ENCODE data around the gene SNX10.

SNX10 gene

DNA sequence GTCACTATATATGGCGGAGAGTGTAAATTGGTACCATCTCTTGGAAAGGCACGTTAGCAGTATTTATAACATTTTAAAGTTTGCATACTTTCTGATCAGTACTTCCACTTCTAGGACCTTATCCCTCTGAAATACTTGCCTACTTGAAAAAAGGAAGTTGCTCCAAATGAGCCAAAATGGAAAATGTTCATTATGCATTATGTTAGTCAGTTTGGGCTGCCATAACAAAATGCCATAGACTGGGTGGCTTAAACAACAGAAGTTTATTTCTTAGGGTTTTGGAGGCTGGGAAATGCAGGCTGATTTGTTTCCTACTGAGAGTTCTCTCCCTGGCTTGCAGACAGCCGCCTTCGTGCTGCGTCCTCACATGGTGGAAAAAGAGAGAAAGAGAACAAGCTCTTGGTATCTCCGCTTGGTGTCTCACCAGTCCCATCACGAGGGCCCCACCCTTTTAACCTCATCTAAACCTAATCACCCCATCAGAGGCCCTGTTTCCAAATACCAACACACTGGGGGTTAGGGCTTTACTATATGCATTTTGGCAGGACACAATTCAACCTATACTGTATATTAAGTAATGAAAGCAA lies 6.9 kb downstream of the SNX10 start:
- no peak for DNase-seq

DNA sequence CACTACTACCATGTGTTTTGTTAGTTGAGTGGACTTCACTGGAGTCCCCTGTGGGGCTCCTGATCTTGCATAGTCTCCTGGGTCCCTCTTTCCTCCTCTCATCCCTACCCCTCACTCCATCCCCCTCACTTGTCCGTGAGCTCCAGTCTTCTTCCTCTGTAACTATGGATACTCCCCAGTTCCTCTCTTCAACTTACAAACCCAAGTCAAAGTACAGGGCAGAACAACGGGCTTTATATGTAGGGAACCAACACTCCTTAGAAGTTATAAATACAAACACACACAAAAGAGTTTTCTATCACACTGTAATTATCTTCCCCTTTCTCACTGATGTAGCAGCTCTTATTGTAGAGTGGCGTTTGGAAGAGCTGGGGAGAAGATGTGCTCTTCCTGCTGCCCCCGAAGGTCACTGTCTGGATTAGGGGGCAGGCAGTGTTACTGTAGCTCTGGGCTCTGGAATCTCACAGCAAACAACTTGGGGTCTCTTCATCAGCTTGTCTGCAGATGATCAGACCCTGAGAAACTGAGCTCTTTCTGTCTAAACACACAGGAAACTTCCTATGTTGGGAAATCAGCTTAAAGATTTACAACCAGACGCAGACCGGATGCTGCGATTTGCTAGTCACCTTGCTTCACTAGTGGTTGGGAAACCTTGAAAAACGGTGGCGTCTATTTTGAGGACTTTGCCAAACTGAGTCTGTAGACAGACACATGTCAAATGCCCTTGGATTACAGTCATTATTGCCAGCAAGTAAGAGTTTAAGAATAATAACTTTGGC lies 13.6 kb downstream of the SNX10 start:
- no peak for DNase-seq

DNA sequence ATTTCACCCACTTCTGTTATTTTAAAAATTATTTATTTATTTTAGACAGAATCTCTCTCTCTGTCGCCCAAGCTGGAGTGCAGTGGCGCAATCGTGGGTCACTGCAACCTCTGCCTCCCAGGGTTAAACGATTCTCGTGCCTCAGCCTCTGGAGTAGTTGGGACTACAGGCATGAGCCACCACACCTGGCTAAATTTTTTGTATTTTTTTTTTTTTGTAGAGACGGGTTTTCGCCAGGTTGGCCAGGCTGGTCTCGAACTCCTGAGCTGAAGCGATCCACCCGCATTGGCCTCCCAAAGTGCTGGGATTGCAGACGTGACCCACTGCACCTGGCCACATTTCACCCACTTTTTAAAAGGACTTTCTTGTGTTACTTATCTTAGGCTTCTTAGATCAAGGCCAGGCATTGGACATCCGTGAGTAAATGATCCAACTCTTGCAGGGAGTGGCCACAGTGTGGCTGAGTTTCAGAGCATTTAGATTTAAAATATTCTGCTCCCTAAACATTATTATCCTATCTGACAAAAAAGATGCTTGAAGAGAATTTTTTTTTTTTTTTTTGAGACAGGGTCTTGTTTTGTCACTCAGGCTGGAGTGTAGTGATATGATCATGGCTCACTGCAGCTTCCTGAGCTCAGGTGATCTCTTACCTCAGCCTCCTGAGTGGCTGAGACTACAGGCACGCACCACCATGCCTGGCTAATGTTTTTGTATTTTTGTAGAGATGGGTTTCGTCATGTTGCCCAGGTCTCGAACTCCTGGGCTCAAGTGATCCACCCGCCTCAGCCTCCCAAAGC lies 14.4 kb downstream of the SNX10 start:
- no peak for DNase-seq

DNA sequence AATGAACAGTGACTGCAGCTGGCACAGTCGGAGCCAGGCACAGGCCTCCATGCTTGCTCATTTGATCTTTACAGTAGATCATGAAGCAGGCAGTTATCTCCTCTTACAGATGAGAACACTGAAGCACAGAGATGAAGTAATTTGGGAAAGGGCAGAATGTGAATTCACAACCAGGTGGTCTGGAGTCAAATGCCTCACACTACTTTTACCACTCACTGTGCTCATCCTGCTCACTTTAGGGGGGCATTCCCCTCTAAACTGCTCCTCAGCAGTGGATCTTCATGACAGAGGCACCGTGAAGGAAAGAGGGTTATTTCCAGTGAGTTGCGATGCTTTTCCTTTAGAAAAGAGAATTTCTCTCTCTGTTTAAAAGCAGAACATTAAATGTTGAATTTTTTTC lies 15.1 kb downstream of the SNX10 start:
- DNase-seq = no peak

DNA sequence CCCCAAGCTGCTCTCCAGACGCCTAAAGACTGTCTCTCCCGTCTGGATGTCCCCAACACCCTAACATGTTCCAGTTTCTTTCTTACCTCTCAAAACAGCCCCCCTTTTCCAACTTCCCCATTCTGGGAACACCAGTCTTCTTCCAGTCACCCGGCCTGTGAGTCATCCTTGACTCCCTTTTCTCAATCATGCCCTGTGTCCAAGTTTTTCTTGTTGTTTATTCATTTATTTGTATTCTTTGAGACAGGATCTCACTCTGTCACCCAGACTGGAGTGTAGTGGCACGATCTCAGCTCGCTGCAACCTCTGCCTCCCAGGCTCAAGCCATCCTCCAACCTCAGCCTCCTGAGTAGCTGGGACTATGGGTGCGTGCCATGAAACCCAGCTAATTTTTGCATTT lies 15.6 kb downstream of the SNX10 start:
- DNase-seq = no peak

DNA sequence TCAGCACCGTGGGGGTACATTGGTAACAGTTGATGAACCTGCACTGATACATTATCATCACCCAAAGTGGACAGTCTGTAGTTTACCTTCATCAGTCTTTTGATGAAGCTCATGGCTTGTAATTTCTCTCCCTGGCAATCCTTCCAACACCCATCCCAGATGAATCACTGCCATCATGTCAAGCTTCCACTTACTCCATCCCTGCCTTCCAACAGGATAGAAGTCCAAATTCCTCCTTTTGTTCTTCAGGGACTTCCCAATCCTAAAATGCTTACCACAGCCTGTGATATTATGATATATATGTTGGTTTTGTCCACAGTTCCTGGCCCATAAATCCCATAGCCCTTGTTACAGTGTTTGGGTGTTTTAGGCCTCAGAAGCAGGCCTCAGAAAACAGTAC lies 16.1 kb downstream of the SNX10 start:
- DNase-seq = no peak

DNA sequence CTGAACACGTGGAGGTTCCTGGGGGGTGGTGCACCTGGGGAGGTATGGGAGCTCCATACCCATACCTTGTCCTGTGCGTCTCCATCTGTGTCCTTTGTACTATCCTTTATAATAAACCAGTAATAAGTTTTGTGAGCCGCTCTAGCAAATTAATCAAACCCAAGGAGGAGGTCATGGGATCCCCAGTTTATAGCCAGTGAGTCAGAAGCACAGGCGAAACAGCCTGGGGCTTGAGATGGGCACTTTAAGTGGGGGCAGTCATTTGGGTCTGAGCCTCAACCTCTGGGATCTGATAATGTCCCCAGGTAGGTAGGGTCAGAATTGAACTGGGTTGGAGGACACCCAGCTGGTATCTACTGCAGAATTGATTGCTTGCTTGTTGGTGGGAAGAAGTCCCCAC lies 16.9 kb downstream of the SNX10 start:
- DNase-seq = no peak

DNA sequence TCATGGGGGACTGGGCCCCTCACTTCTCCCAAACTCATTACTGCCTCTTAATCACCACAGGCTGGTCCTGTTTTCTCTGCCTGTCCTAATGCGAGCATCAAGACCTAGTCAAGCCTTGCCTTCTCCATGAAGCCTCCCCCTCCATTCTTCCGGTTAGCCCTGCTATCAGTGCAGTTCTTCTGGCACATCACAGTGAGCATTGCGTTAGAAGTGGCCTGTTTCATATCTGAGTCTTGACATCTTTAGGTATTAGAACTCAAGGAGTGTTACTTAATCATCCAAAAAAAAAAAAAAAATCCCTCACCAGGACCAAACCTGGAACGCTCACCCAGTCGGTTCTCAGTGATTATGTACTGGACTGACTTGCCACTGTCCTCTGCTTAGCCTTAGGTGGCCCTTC lies 17.4 kb downstream of the SNX10 start:
- no peak for DNase-seq

DNA sequence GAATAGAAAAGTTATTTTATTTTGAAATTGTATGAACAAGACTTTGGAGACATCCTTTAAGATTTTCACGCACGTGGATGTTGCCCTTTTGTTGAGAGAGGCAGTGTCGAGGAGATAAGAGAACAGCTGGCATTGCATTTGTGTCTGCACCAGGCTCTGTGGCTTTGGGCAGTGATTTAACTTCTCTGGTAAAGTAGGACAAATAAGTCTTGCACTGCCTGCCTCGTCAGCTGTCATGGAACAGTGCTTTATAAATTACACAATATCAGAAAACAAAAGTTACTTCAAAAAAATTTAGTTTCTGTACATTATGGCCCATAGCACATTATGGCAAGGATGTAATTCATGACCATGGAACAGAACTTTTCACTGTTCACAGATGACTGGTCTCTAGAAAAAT lies 20.1 kb downstream of the SNX10 start:
- DNase-seq = no peak

DNA sequence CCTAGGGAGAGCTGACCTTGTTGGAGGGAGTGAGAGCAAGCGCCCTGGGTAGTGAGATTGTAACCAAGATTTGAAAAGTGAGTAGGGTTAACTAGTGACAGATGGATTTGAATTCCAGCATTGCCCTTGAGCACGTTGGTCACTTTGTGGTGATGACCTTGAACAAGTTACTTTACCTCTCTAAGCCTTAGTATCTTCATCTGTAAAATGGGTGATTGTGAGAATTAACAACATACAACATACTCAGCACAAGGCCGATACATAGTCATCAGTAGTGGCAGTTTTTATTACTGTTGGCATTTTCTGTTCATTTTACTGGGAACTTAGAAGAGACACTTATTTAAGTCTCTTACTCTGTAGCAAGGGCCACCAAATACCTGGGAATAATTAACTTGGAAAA lies 25.5 kb downstream of the SNX10 start:
- no peak for DNase-seq

DNA sequence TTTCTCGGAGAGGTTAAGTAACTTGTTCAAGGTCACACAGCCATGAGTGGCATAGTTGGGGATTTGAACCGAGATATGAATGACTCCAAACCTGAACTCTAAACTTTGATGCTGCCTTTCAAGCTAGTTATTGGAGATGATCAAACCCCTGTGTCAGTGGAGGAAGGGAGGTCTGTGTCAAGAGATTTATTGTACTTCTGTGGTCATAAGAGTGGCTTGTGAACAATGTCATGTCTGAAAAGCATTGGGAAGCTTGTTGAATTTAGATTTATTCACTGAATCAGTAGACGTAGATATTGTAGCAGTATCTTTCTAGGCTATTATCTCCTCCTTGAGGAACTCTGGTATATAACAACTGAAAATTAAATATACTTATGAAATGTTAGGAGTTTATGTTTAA lies 27.3 kb downstream of the SNX10 start:
- no peak for DNase-seq

DNA sequence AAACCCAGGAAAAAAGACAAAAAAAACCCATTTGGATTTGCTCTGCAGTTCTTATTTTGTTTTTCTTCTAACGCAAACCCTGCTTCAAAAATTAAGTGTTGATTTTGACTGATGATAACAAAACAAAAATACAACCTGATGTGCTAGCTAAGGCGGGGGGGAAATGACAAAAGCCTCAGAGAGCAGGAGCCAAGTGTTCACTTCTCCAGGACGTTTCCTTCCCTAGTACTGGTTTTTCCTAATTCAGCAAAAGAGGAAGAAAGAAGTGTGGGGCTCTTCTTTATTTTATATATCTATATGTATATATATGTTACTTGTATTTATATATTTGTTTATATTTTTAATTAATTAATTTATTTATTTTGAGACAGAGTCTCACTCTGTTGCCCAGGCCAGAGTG lies 28.0 kb downstream of the SNX10 start:
- no peak for DNase-seq

DNA sequence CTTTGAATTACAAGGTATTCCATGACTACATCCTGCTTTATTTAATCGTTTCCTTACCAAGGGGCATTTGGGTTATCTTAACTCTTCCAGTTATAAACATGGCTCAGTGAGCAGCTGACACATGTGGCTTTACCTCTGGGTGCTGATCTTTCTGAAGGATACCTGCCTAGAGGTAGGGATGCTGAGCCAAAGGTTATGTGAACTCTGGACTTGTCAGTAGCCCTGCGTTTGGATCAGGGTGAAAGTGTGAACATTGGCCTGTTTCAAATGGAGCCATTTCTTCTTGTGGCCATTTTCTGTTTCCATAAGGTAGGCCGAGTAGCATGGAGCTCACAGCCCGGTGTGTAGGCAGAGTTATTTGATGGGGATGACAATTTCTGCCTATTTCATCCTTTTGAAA lies 29.2 kb downstream of the SNX10 start:
- DNase-seq = no peak

DNA sequence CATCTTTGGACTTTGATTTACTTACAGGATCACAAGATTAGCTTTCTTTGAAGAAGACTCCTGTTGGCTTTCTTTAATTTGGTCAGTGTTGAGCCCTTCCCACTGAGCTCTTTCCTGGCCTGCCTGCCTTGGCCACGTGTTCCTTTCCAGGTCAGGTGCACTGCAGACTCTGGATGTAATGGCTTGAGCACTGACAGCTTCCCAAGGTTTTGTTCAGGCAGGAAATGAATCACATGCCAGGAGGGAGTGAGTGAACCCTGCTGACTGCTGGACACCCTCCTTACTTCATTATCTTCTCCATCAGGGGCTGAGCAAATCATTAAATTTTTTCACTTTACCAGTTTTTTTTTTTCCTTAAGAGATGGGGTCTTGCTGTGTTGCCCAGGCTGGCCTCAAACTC lies 29.8 kb downstream of the SNX10 start:
- no peak for DNase-seq

DNA sequence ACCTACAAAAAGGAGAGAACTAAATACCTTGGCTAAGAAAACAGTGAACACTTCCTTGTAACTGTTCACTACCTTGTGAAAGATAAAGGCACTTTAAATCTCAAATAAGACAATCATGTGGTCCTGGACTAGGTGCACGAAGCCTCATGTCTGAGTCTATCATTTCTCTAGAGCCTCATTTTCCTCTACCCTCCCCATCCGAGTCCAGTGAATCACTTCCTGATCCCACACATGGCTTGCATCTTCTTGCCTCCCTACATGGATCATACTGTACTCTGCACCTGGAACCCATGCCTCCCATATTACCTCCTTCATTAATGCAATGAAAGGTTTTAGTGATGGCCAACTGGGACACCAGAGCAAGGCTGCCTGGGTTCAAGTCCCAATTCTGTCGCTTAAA lies 34.5 kb downstream of the SNX10 start:
- no peak for DNase-seq

DNA sequence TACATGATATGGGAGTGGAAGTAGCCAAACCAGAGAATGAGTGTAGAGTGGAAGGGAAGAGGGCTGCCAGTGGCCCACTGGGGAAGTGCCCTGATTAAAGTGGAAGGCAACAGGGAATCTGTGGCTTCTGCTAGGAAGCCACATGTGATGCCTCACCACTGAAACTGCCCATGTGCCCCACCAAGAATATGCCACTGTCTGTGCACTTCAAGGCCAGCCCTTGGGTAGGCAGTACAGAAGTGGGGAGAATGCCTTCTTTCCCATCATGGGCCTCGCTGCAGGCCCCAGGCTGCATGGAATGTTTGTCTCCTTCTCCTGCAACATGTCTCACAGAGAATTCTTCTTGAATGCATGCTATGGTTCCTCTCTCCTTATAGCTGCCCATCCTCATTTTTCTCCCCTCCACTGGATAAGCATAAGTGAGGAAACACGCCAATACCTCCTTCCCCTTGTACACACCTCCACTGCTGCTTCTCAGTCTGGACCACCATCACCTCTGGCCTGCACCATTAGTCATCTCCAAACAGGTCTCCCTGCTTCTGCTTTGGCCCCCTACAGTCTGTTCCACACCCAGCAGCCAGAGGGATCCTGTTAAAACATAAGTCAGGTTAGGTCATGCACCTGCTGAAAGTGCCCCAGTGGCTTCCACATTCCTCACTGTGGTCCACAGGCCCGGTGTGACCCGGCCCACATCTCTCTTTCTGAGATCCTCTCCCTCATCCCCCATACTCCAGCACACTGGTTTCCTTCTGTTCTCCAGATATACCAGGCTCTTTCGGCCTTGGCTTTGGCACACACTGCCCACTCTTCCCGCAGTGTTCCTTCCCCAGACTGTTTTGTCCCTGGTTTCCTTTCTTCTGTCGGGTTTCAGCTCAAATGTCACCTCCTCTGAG lies 37.1 kb downstream of the SNX10 start:
- no peak for DNase-seq

DNA sequence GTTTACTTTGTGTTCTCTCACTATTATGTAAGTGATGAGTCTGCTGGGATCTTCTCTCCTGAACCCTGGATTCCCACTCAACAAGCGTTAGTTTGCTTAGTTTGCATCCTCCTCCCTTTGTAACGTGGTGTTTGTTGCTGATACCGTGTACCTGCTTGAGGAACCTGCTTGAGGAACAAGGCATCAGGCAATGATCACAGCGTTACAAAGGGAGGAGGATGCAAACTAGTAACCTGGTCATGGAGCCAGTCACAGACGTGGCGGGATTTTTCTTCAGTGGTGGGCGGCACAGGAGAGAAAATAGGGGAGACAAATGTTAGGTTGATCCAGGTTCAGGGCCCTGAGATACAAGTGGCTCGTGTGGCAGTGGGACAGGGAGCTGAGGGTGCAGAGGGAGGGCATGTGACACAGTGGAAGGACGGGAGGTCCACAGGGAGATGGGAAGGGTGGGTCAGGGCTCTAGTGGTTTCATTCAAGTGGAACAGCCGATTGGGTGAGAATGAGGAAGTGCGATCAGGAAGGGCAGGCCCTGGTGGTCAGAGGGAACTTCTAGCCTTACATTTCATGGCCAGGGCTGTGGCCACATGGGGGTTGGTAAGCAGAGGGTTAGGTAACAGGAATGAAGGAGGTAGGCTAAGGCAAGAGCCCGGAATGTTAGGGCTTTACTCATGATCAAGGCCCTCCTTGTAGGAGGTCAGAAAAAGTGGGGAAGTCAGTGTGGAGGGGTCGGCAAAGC lies 38.0 kb downstream of the SNX10 start:
- no peak for DNase-seq

DNA sequence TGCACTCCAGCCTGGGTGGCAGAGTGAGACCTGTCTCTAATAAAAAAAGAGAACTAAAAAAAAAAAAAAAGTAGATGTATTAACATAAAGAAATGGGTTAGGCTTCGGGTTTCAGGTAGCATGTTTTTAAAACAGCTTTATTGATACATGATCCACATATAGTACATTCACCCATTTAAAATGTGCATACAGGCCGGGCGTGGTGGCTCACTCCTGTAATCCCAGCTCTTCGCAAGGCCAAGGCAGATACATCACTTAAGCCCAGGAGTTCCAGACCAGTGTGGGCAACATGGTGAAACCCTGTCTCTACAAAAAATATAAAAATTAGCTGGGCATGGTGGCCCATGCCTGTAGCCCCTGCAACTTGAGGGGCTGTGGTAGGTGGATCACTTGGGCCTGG lies 39.5 kb downstream of the SNX10 start:
- no peak for DNase-seq

DNA sequence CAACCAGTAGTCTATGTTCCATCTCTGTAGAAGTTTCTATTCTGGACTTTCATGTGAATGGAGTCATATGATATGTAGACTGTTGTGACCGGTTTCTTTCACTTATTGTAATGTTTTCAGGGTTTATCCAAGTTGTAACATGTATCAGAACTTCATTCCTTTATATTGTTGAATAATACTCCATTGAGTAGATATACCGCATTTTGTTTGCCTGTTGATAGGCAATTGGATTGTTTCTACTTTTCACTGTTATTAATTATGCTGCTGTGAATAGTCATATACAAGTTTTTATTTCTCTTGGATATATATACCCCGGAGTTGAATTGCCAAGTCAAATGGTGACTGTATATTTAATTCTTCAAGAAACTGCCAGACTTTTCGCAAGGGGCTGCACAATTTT lies 40.1 kb downstream of the SNX10 start:
- no peak for DNase-seq

DNA sequence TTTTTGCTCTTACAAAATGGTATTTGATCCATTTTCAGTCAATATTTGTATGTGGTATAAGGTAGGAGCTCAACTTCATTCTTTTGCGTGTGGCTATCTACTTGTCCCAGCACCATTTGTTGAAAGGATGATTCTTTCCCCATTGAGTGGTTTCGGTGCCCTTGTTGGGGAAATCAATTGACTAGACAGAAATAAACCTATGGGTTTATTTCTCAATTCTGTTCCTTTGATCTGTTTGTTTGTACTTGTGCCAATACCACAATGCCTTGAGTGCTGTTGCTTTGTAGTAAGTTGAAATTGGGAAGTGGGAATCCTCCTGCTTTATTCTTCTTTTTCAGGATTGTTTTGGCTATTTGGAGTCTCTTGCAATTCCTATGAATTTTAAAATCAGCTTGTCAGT lies 41.0 kb downstream of the SNX10 start:
- DNase-seq = no peak

DNA sequence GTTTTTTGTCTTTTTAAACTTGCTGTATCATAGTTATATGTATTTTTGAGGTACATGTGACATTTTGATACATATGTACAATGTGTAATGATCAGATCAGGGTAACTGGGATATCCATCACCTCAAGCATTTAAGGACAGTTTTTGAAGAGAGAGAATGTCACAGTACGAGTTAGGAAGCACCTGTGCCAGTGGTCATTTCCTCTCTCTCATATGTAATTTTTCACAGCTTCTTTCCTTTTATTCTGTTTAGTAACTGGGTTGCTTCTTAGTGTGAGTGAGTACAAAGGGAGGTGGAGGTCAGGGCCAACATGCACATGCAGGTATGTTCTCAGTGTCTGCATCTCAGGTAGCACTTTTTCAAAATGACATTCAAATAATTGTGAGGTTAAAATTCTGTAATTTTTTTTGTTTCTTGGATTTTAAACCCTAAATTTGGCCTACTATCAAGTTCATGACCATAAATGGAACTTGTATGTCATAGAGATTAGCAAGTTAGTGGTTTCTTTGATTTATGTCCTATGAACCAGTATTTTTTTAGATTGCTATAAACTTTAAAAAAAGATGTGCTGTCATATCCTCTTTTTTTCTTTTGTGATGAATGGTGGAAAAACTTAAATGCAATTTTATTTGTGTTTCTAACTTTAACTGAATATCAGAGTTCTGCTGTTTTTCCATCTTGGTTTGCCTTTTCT lies 42.7 kb downstream of the SNX10 start:
- DNase-seq = no peak
